ACC112 (cell line): ENCODE data around the gene CFB.

ENCODE experiments used
- H2AFZ ChIP-seq: fragments of 200-600 bp; sonication (generic); one replicate; pipeline ENCODE4 v1.6.0; 2017; ENCODE audit warnings: antibody characterized with exemption, low read length; ENCODE audit not compliant: unreplicated experiment
- H3K27ac ChIP-seq: fragments of 200-600 bp; sonication (generic); 2 replicates; pipeline ENCODE4 v1.5.1; 2014; ENCODE audit warnings: low read depth, mild to moderate bottlenecking, antibody characterized with exemption, low read length, moderate library complexity
- H3K27me3 ChIP-seq: fragments of 200-600 bp; sonication (generic); 2 replicates; pipeline ENCODE4 v1.6.1; 2014; ENCODE audit warnings: mild to moderate bottlenecking, antibody characterized with exemption, low read length, moderate library complexity, mixed read lengths; ENCODE audit not compliant: insufficient read depth
- H3K36me3 ChIP-seq: fragments of 200-600 bp; sonication (generic); 2 replicates; pipeline ENCODE4 v1.6.1; 2016; ENCODE audit warnings: mild to moderate bottlenecking, antibody characterized with exemption, low read length, moderate library complexity, mixed read lengths; ENCODE audit not compliant: insufficient read depth
- H3K4me1 ChIP-seq: fragments of 200-600 bp; sonication (generic); one replicate; pipeline ENCODE4 v1.6.1; 2016; ENCODE audit warnings: low read length, mixed read lengths; ENCODE audit not compliant: insufficient read depth, unreplicated experiment, control insufficient read depth
- H3K4me3 ChIP-seq: fragments of 200-600 bp; sonication (generic); 2 replicates; pipeline ENCODE4 v1.5.1; 2014; ENCODE audit warnings: mild to moderate bottlenecking, low read depth, low read length
- H3K79me2 ChIP-seq: fragments of 200-600 bp; sonication (generic); one replicate; pipeline ENCODE4 v1.6.0; 2016; ENCODE audit warnings: low read length; ENCODE audit not compliant: control insufficient read depth, unreplicated experiment, insufficient read depth

CFB gene

GRCh38 chr6:31915351-31915750, 30.5 kb upstream of the CFB start:
- no peak overlapping the region for H3K4me3 ChIP-seq
- no peaks in the 10 kb centered on the region for H3K79me2 ChIP-seq
- H3K4me1 ChIP-seq, result peaks cover 2% of the 10 kb centered on the region
- H3K27ac ChIP-seq, result no peak overlapping the region
- no peaks in the 10 kb centered on the region for H3K36me3 ChIP-seq
- no peaks in the 10 kb centered on the region for H3K27me3 ChIP-seq
- no peak overlapping the region for H2AFZ ChIP-seq

DNA sequence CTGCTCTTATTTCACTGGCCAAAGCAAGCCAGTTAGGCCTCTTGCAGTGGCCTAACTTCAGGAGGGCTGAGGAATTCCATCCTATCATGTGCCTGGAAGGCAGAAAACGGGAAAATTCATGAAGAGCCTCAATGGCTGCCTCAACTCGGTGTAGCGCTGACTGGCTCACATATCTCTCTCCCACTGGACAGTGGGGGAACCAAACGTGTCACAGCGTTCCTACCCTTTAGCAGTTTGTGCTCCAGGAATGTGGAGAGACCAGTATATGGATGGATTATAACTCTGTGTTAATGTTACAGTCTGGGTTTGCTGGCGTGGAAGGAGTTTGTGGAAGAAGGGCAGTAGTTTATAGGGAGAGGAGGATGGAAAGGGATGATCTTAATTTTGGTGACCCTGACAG, 30.1 kb upstream of the CFB start:
- Histone ChIP-seq H3K4me1 (peaks cover 6% of the 10 kb centered on the region), H2AFZ (no peak overlapping the region), H3K27ac (no peak overlapping the region), H3K4me3 (no peak overlapping the region), H3K27me3 (no peaks in the 10 kb centered on the region), H3K36me3 (no peaks in the 10 kb centered on the region), H3K79me2 (no peaks in the 10 kb centered on the region)

DNA sequence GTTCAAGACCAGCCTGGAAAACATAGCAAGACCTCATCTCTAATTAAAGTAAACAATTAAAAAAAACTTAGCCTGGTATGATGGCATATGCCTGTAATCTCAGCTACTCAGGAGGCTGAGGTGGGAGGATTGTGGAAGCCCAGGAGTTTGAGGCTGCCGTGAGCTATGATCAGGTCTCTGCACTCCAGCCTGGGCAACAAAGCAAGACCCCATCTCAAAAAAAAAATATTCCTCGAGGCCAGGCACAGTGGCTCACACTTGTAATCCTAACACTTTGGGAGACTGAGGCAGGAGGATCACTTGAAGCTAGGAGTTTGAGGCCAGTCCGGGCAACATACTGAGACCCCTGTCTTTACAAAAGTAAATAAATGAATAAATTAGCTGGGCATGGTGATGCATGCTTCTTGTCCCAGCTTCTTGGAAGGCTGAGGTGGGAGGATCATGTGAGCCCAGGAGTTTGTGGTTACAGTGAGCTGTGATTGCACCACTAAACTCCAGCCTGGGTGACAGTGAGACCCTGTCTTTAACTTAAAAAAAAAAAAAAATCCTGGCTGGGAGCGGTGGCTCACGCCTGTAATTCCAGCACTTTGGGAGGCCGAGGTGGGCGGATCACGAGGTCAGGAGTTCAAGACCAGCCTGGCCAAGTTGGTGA, 27.7 kb upstream of the CFB start:
- Histone ChIP-seq H2AFZ (no peak overlapping the region), H3K27ac (no peak overlapping the region), H3K36me3 (no peaks in the 10 kb centered on the region), H3K4me1 (peaks cover 11% of the 10 kb centered on the region), H3K27me3 (no peaks in the 10 kb centered on the region), H3K79me2 (no peaks in the 10 kb centered on the region), H3K4me3 (no peak overlapping the region)

DNA sequence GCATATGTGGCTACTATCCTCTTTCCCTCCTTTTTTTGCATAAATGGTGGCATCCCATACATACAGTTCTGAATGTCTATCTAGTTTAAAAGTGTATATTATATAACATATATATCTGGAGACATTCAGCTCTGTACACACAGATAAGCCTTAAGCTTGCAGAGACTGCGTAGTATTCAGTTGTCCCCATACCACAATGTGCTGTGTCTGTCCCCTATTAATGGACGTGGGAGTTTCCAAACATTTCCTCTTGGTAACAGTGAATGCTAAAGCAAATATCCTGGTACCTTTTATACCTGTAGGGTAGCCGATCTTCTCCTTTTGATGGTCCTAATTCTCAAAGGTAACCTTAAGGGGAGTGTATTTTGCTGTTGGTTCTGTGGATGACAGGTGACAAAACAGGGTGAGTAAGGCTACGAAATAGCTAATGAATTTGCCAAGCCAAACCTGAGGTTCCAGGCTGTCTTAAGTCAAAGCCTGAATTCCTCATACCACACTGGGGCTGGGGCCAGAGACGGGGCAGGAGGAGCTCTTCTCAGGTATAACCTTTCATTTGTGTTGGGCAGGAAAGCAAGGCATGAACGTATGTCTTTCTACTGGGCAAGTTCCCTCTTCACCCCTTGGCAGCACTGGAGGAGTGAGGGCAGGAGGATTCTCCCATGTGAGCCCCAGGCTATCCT, 26.1 kb upstream of the CFB start:
- no peak overlapping the region for H2AFZ ChIP-seq
- no peaks in the 10 kb centered on the region for H3K27me3 ChIP-seq
- H3K4me3 ChIP-seq, result no peak overlapping the region
- no peak overlapping the region for H3K27ac ChIP-seq
- peaks cover 11% of the 10 kb centered on the region for H3K4me1 ChIP-seq
- no peaks in the 10 kb centered on the region for H3K79me2 ChIP-seq
- no peaks in the 10 kb centered on the region for H3K36me3 ChIP-seq

DNA sequence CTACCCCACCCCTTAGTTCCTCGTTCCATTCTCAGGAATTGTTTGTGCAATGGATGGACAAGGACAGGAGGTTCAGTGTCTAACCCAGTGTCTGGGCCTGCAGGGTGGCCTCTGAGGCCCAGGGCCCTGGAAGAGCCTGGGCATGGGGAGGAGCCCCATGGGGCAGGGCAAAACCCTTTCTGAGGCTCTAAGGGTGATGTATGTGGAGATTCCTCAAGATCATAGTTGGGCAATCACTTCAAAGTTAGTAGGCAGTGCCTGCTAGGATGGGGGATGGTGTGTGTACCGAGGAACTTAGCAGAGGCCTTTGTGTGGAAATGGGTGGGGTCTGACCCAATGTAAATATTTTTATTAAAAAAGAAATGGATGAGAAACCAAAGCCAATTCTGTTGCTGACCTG, 25.1 kb upstream of the CFB start:
- H3K4me3 ChIP-seq, result no peak overlapping the region
- H3K27me3 ChIP-seq, result no peaks in the 10 kb centered on the region

GRCh38 chr6:31922942-31923341, 23.0 kb upstream of the CFB start:
- Histone ChIP-seq H3K27me3 (no peaks in the 10 kb centered on the region), H2AFZ (no peak overlapping the region), H3K27ac (no peak overlapping the region), H3K4me3 (no peak overlapping the region), H3K36me3 (no peaks in the 10 kb centered on the region), H3K4me1 (peaks cover 11% of the 10 kb centered on the region), H3K79me2 (no peaks in the 10 kb centered on the region)

More for the DNA sequence above, 25.1 kb upstream of the CFB start:
- H3K79me2 ChIP-seq, result no peaks in the 10 kb centered on the region
- no peaks in the 10 kb centered on the region for H3K36me3 ChIP-seq
- H3K27ac ChIP-seq, result no peak overlapping the region
- H3K4me1 ChIP-seq, result peaks cover 11% of the 10 kb centered on the region
- no peak overlapping the region for H2AFZ ChIP-seq

GRCh38 chr6:31927242-31927862, 18.5 kb upstream of the CFB start, which contains the start of gene C2:
Gene C2, plus strand, starts transcription at chr6:31927717. Its CDS starts 36 bp downstream, at chr6:31927753.
- H2AFZ ChIP-seq, result peak within 1 kb of the TSS; percentile 32
- no peak within 1 kb of the TSS for H3K27ac ChIP-seq
- peak within 1 kb of the TSS; percentile 15; the same call in 1 of the 2 replicates for H3K4me3 ChIP-seq
- H3K27me3 ChIP-seq, result no peaks in the 10 kb centered on the region
- H3K4me1 ChIP-seq, result no peaks in the 10 kb centered on the region
- no peaks in the 10 kb centered on the region for H3K36me3 ChIP-seq
- no peaks in the 10 kb centered on the region for H3K79me2 ChIP-seq

- Histone ChIP-seq H3K36me3 (no peaks in the 10 kb centered on the region), H3K4me3 (peak overlapping the region; percentile 15; the same call in 1 of the 2 replicates), H3K27ac (no peak overlapping the region), H3K79me2 (no peaks in the 10 kb centered on the region), H3K4me1 (no peaks in the 10 kb centered on the region), H2AFZ (peak overlapping the region; percentile 32), H3K27me3 (no peaks in the 10 kb centered on the region)
These were observed 17.8 kb upstream of the CFB start for GRCh38 chr6:31927863-31928671.

DNA sequence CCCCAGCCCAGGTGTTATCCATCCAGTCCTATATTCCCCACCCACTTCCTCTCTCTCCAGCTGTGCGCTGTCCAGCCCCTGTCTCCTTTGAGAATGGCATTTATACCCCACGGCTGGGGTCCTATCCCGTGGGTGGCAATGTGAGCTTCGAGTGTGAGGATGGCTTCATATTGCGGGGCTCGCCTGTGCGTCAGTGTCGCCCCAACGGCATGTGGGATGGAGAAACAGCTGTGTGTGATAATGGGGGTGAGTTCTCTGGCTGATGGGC, 17.3 kb upstream of the CFB start:
- Histone ChIP-seq H3K27ac (no peak overlapping the region), H2AFZ (no peak overlapping the region), H3K36me3 (no peaks in the 10 kb centered on the region), H3K4me1 (no peaks in the 10 kb centered on the region), H3K4me3 (no peak overlapping the region), H3K27me3 (no peaks in the 10 kb centered on the region), H3K79me2 (no peaks in the 10 kb centered on the region)

DNA sequence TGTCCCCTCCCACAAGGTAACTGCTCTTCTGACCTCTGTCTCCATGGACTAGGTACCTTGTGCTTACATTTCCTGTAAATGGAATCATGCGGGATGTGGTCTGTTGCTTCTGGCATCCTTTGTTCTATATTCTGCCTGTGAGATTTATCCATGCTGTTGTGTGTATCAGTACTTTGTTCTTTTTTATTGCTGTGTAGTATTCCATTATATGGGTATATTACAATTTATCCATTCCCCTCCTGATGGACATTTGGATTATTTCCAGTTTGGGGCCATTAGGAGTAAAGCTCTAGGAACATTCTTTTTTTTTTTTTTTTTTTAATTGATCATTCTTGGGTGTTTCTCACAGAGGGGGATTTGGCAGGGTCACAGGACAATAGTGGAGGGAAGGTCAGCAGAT, 14.9 kb upstream of the CFB start:
- no peak overlapping the region for H2AFZ ChIP-seq
- no peak overlapping the region for H3K4me3 ChIP-seq
- H3K4me1 ChIP-seq, result no peaks in the 10 kb centered on the region
- H3K79me2 ChIP-seq, result no peaks in the 10 kb centered on the region
- no peaks in the 10 kb centered on the region for H3K27me3 ChIP-seq
- H3K36me3 ChIP-seq, result no peaks in the 10 kb centered on the region
- H3K27ac ChIP-seq, result no peak overlapping the region
